ENCODE results near the gene MUC13.

DNA sequence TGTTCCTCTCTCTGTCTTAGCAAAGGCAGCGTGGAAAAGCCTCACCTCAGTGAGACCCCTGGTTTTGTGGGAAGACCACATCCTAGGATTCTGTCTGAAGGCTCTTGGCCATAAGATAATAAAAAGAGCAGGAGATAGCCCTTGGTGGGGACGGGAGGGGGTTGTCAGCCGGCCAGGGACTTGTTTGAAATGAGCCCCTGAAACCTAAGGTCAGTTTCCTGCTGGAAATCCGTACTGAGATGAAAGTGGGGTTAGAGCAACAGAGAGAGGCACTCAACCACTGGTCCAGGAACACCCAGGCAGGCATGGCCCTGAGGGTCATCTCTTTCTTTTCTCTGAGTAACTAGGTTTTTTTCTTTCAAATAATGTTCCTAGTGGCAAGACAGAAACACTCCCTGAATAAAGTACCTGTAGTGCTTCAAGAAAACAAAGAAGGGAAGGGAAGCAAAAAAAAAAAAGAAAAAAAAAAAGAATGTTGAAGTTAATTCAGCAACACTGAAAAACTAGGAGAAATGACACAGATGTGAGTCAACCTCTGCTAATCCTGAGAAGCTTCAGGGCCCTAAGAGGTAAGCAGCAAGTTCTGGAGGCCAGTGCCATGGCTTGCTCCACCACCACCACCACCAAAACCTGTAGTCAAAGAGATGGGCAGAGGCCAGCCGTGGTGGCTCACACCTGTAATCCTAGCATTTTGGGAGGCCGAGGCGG lies 50.6 kb downstream of the MUC13 start:
- no peak for TF ChIP-seq MAX (IDR thresholded peaks at IDR 0.05)
- TF ChIP-seq CREB1 (IDR thresholded peaks at IDR 0.05; ENCODE audit: low read depth): no peak
- TF ChIP-seq EP300 (IDR thresholded peaks at IDR 0.05; ENCODE audit: borderline replicate concordance): no peak
- no peak for TF ChIP-seq TAF1 (IDR thresholded peaks at IDR 0.05; ENCODE audit: low read depth)
- TF ChIP-seq, protein P1, sequence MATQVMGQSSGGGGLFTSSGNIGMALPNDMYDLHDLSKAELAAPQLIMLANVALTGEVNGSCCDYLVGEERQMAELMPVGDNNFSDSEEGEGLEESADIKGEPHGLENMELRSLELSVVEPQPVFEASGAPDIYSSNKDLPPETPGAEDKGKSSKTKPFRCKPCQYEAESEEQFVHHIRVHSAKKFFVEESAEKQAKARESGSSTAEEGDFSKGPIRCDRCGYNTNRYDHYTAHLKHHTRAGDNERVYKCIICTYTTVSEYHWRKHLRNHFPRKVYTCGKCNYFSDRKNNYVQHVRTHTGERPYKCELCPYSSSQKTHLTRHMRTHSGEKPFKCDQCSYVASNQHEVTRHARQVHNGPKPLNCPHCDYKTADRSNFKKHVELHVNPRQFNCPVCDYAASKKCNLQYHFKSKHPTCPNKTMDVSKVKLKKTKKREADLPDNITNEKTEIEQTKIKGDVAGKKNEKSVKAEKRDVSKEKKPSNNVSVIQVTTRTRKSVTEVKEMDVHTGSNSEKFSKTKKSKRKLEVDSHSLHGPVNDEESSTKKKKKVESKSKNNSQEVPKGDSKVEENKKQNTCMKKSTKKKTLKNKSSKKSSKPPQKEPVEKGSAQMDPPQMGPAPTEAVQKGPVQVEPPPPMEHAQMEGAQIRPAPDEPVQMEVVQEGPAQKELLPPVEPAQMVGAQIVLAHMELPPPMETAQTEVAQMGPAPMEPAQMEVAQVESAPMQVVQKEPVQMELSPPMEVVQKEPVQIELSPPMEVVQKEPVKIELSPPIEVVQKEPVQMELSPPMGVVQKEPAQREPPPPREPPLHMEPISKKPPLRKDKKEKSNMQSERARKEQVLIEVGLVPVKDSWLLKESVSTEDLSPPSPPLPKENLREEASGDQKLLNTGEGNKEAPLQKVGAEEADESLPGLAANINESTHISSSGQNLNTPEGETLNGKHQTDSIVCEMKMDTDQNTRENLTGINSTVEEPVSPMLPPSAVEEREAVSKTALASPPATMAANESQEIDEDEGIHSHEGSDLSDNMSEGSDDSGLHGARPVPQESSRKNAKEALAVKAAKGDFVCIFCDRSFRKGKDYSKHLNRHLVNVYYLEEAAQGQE (IDR thresholded peaks at IDR 0.05; ENCODE audit: low read depth): no peak
- no peak for TF ChIP-seq YY1 (IDR thresholded peaks at IDR 0.05; ENCODE audit: low read depth)
- TF ChIP-seq TEAD4 (IDR thresholded peaks at IDR 0.05): no peak
- TF ChIP-seq TCF12 (IDR thresholded peaks at IDR 0.05; ENCODE audit: low read depth): no peak
- TF ChIP-seq FOXM1 (IDR thresholded peaks at IDR 0.05; ENCODE audit: borderline replicate concordance, low read depth): no peak
- no peak for TF ChIP-seq USF1 (IDR thresholded peaks at IDR 0.05)
- TF ChIP-seq CEBPB (IDR thresholded peaks at IDR 0.05): no peak
- no peak for TF ChIP-seq RAD21 (IDR thresholded peaks at IDR 0.05; ENCODE audit: low read depth)
- no peak for TF ChIP-seq ZBTB7A (IDR thresholded peaks at IDR 0.05; ENCODE audit: low read depth)
- TF ChIP-seq EGR1 (IDR thresholded peaks at IDR 0.05): no peak

Data from Ishikawa (cell line).